A549 (cell line): ENCODE data around the gene ACYP2. TPM values are rescaled to one million over a fixed set of nuclear protein-coding genes. Genes with fewer than 3 reads are reported as not detected.
A peak's percentile ranks its signal among the peaks of the same experiment; 100 is the strongest.

Source experiments
- ATAC-seq, 2 experiments: fragments of 200-7000 bp in 1 of 2; fragments of >200 bp in 1 of 2; cut with Nextera tagmentation in 1 of 2; cut with Tn5 transposase in 1 of 2; 3 replicates each; pipeline versions ENCODE4 v1.8.0 to v1.9.1; 2018 to 2020; ENCODE audit warnings: mild to moderate bottlenecking in 1 of 2, moderate library complexity in 1 of 2
- CTCF ChIA-PET: fragments of 300-600 bp; sonication (Branson Sonifier 250); formaldehyde crosslinking; extraction: SDS; loops from one replicate; lab custom pipeline; 2021; ENCODE audit warnings: antibody characterized with exemption, inconsistent platforms; lab: Yijun Ruan, JAX
- POLR2A ChIA-PET: fragments of 350-600 bp; formaldehyde crosslinking; extraction: SDS; loops from one replicate; lab custom pipeline; 2021; ENCODE audit warnings: antibody characterized with exemption, inconsistent platforms; lab: Yijun Ruan, JAX
- DNase-seq, 2 experiments: peaks; one replicate each; pipeline versions ENCODE4 v3.0.0 to v3.0.0-alpha.2; 2011 to 2016; ENCODE audit warnings: low read depth in 1 of 2, low spot score in 1 of 2
- FAIRE-seq: peaks from 2 replicates; lab custom pipeline; 2011; peaks lifted over from hg19 to GRCh38; lab: Jason Lieb, UNC
- H3K27ac ChIP-seq, 2 experiments: fragments of >200 bp; sonication (Bioruptor Twin); formaldehyde crosslinking; 3 replicates each; pipeline ENCODE4 v1.5.1; 2016 to 2017
- H3K4me1 ChIP-seq: fragments of >200 bp; sonication (Bioruptor Twin); formaldehyde crosslinking; 3 replicates; pipeline ENCODE4 v1.6.1; 2016
- H3K4me2 ChIP-seq: fragments of >200 bp; sonication (Bioruptor Twin); formaldehyde crosslinking; 3 replicates; pipeline ENCODE4 v1.6.1; 2016
- H3K4me3 ChIP-seq: fragments of >200 bp; sonication (Bioruptor Twin); formaldehyde crosslinking; 3 replicates; pipeline ENCODE4 v1.5.1; 2016
- H3K9me3 ChIP-seq: fragments of >200 bp; sonication (Bioruptor Twin); formaldehyde crosslinking; 3 replicates; pipeline ENCODE4 v1.6.1; 2016
- BHLHE40 ChIP-seq: IDR thresholded peaks from 2 replicates; pipeline ENCODE4 v1.6.1; 2012; ENCODE audit warnings: low read depth, low read length, inconsistent platforms
- CBX8 ChIP-seq: fragments of 200-600 bp; sonication (generic); IDR thresholded peaks from 2 replicates; pipeline ENCODE4 v1.6.1; 2016
- CHD2 ChIP-seq: fragments of 150-350 bp; IDR thresholded peaks from 2 replicates; pipeline ENCODE4 v1.6.1; 2014; ENCODE audit warnings: low read length; ENCODE audit not compliant: partially characterized antibody
- CHD4 ChIP-seq: fragments of 200-600 bp; sonication (generic); IDR thresholded peaks from 2 replicates; pipeline ENCODE4 v1.6.1; 2016; ENCODE audit warnings: antibody characterized with exemption, mild to moderate bottlenecking, borderline replicate concordance
- EHF ChIP-seq: fragments of 250-450 bp; sonication (Bioruptor Pico); IDR thresholded peaks from 2 replicates; pipeline ENCODE4 v1.5.0; 2020; ENCODE audit warnings: mild to moderate bottlenecking
- EP300 ChIP-seq, 2 experiments: fragments of >200 bp; sonication (Bioruptor Twin); formaldehyde crosslinking; IDR thresholded peaks; 2 replicates in 1 of 2; 3 replicates in 1 of 2; pipeline ENCODE4 v1.6.1; 2016 to 2017
- GATA3 ChIP-seq: IDR thresholded peaks from 2 replicates; pipeline ENCODE4 v1.6.1; 2012; ENCODE audit warnings: borderline replicate concordance
- HEYL ChIP-seq: fragments of 250-450 bp; sonication (Bioruptor Pico); IDR thresholded peaks from 2 replicates; pipeline ENCODE4 v1.8.0; 2021; ENCODE audit warnings: mild to moderate bottlenecking, moderate library complexity
- HOXA7 ChIP-seq: fragments of 250-450 bp; sonication (Bioruptor Pico); IDR thresholded peaks from 2 replicates; pipeline ENCODE4 v1.5.0; 2020; ENCODE audit warnings: mild to moderate bottlenecking, moderate library complexity
- KDM5A ChIP-seq: fragments of 200-600 bp; sonication (generic); IDR thresholded peaks from 2 replicates; pipeline ENCODE4 v1.6.1; 2016; ENCODE audit warnings: antibody characterized with exemption, mild to moderate bottlenecking
- MAFK ChIP-seq: fragments of 450-650 bp; IDR thresholded peaks from 2 replicates; pipeline ENCODE4 v1.6.1; 2014; ENCODE audit not compliant: partially characterized antibody
- MYC ChIP-seq: IDR thresholded peaks from 2 replicates; pipeline ENCODE4 v1.6.1; 2012; ENCODE audit warnings: mild to moderate bottlenecking, inconsistent platforms, low read length, improper control_type of control experiment, borderline replicate concordance
- PHF8 ChIP-seq: fragments of 200-600 bp; sonication (generic); IDR thresholded peaks from 2 replicates; pipeline ENCODE4 v1.6.1; 2016; ENCODE audit warnings: low read depth, mild to moderate bottlenecking, antibody characterized with exemption, moderate library complexity, borderline replicate concordance
- RAD21 ChIP-seq, 2 experiments: fragments of >200 bp in 1 of 2; sonication (Bioruptor Twin) in 1 of 2; formaldehyde crosslinking in 1 of 2; IDR thresholded peaks in 1 of 2; conservative IDR thresholded peaks in 1 of 2; 2 replicates in 1 of 2; 3 replicates in 1 of 2; pipeline ENCODE4 v1.6.1; 2012 to 2018; ENCODE audit warnings: inconsistent platforms in 1 of 2
- RNF2 ChIP-seq: fragments of 200-600 bp; sonication (generic); IDR thresholded peaks from 2 replicates; pipeline ENCODE4 v1.6.1; 2016; ENCODE audit warnings: low read depth, mild to moderate bottlenecking, antibody characterized with exemption, moderate library complexity, borderline replicate concordance
- SMC3 ChIP-seq: fragments of >200 bp; sonication (Bioruptor Twin); formaldehyde crosslinking; IDR thresholded peaks from 3 replicates; pipeline ENCODE4 v1.6.1; 2018; ENCODE audit warnings: inconsistent platforms
- TP53 ChIP-seq: fragments of 250-450 bp; sonication (Bioruptor Pico); IDR thresholded peaks from 2 replicates; pipeline ENCODE4 v1.5.0; 2021; ENCODE audit warnings: mild to moderate bottlenecking, moderate library complexity
- ZFP36 ChIP-seq: fragments of 450-650 bp; IDR thresholded peaks from 2 replicates; pipeline ENCODE4 v1.6.1; 2014; ENCODE audit warnings: borderline replicate concordance; ENCODE audit not compliant: partially characterized antibody
- ZNF302 ChIP-seq: fragments of 250-450 bp; sonication (Bioruptor Pico); IDR thresholded peaks from 2 replicates; pipeline ENCODE4 v1.9.0; 2021; ENCODE audit warnings: inconsistent platforms, mild to moderate bottlenecking, moderate library complexity
- WGBS: methylation state at CpG from one replicate; pipeline ENCODE4 v1.1.6; 2017; ENCODE audit errors: missing lambda C conversion rate; 5-methylcytosine and 5-hydroxymethylcytosine counted together
- polyA plus RNA-seq, 4 experiments: library from polyadenylated mRNA; depleted of rRNA in 3 of 4; stranded (reverse); fragments of >200 nt; fragmentation: RNase III in 1 of 4; extraction: RNeasy Plus Mini Kit Qiagen cat#74134 plus additional on column Dnase treatment in 1 of 4; gene quantifications; 2 replicates in 3 of 4; 3 replicates in 1 of 4; pipeline ENCODE4 v1.2.3, GENCODE V29; 2011 to 2017
- TF ChIP-seq, protein P1 (sequence below): IDR thresholded peaks from 2 replicates; pipeline ENCODE4 v1.6.1; 2012
- TF ChIP-seq, protein P2 (sequence below): fragments of 200-600 bp; sonication (generic); IDR thresholded peaks from 2 replicates; pipeline ENCODE4 v1.6.1; 2016; ENCODE audit warnings: antibody characterized with exemption, mild to moderate bottlenecking, moderate library complexity
- TF ChIP-seq, protein P3 (sequence below): fragments of 450-650 bp; IDR thresholded peaks from 2 replicates; pipeline ENCODE4 v1.6.1; 2014; ENCODE audit warnings: antibody characterized with exemption
- TF ChIP-seq, protein P4 (sequence below): IDR thresholded peaks from 2 replicates; pipeline ENCODE4 v1.6.1; 2012

ACYP2 gene
- polyA plus RNA-seq, 2 of the 4 experiments (the other 2 are of a cell fraction): 10.0 to 11.4 TPM

DNA sequence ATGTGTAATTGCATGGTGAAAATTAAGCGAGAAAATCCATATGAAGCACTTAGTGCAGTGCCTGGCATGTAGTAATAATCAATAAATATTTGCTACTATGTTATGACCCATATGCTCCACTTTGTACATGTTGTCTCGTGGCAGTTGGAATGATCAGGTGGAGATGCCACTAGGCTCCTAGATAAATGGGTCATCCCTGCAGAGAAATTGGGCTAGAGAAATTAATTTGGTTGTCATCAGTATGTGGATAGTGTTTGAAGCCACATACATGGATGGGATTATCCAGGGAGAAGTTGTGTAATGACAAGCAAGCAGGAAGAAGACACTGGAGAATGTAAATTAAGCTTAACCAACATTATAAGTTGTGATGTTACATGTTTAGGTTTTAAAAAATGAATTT is 33.0 kb downstream of the ACYP2 start (continued):
- no peak for TF ChIP-seq TP53
- TF ChIP-seq, protein P1, sequence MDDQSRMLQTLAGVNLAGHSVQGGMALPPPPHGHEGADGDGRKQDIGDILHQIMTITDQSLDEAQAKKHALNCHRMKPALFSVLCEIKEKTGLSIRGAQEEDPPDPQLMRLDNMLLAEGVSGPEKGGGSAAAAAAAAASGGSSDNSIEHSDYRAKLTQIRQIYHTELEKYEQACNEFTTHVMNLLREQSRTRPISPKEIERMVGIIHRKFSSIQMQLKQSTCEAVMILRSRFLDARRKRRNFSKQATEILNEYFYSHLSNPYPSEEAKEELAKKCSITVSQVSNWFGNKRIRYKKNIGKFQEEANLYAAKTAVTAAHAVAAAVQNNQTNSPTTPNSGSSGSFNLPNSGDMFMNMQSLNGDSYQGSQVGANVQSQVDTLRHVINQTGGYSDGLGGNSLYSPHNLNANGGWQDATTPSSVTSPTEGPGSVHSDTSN: no peak
- TF ChIP-seq CBX8: no peak
- TF ChIP-seq PHF8: no peak

DNA sequence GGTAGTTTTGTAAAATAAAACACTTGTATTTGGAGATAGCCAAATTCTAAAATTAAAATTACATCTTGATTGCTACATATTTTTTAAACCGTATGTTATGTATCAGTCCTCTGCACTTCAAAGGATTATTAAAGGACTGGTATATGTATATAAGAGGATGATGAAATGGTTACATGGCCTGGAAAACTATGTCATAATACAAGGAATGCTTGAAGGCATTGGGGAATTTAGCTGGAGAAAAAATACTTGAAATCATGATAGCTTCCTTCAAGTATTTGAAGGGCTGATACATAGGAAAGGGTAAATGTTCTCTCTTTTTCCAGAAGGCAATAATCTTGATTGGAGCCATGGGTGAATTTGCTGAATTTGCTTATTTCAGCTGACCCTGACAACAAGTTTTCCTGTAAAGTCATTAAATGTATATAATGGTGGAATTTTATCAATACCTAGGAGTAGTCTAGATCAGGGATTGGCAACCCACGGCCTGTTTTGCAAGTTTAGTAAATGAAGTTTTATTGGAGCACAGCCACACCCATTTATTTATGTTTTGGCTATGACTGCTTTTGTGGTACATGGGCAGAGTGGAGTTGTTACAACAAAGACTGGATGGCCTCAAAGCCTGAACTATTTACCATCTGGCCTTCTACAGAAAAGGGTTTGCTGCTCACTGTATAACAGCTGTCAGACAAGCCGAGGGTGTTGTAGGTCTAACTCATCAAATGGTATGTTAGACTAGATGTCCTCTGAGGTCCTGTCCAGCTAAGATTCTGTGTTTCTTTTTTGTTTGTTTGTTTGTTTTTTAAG is 34.4 kb downstream of the ACYP2 start:
- no peaks in the 10 kb centered on the region for H3K4me1 ChIP-seq
- DNase-seq (no peak), ATAC-seq (no peak), FAIRE-seq (no peak)
- POLR2A ChIA-PET: no interaction called here
- 72% methylated on average over 3 of the region's 3 CpGs for WGBS
- no peak overlapping the region for H3K4me2 ChIP-seq
- H3K9me3 ChIP-seq: peaks cover 6% of the 10 kb centered on the region; the same call in 2 of the 3 replicates
- H3K4me3 ChIP-seq: no peak overlapping the region
- no peak for TF ChIP-seq EHF (CRISPR knock-in tag)
- peak; percentile 89 for TF ChIP-seq MAFK
- no peak for TF ChIP-seq CHD2
- TF ChIP-seq, protein P2, sequence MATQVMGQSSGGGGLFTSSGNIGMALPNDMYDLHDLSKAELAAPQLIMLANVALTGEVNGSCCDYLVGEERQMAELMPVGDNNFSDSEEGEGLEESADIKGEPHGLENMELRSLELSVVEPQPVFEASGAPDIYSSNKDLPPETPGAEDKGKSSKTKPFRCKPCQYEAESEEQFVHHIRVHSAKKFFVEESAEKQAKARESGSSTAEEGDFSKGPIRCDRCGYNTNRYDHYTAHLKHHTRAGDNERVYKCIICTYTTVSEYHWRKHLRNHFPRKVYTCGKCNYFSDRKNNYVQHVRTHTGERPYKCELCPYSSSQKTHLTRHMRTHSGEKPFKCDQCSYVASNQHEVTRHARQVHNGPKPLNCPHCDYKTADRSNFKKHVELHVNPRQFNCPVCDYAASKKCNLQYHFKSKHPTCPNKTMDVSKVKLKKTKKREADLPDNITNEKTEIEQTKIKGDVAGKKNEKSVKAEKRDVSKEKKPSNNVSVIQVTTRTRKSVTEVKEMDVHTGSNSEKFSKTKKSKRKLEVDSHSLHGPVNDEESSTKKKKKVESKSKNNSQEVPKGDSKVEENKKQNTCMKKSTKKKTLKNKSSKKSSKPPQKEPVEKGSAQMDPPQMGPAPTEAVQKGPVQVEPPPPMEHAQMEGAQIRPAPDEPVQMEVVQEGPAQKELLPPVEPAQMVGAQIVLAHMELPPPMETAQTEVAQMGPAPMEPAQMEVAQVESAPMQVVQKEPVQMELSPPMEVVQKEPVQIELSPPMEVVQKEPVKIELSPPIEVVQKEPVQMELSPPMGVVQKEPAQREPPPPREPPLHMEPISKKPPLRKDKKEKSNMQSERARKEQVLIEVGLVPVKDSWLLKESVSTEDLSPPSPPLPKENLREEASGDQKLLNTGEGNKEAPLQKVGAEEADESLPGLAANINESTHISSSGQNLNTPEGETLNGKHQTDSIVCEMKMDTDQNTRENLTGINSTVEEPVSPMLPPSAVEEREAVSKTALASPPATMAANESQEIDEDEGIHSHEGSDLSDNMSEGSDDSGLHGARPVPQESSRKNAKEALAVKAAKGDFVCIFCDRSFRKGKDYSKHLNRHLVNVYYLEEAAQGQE: no peak
- TF ChIP-seq, all 56 proteins: peak for 1
- no peak overlapping the region for H3K27ac ChIP-seq
- CTCF ChIA-PET: interaction anchor here (0.6 to 1.1 kb wide), 2 partner anchors 12 to 760 kb away, joined by 3 to 4 read pairs; no protein-coding TSS in a partner anchor

DNA sequence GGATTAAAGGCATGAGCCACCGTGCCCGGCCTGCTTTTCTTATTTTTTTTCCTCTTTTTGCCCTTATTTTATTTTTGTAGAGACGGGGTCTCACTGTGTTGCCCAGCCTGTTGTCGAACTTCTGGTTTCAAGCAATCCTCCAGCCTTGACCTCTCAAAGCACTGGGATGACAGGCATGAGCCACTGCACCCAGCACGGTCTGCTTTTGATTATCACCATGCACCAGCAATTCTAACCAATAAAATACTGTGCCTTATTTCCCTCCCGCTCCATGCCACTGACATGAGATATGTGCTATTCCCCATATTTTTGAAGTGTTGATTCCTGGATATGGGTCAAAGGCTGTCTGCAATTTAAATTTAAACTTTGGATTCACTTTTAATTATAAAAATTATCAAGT is 42.9 kb downstream of the ACYP2 start:
- TF ChIP-seq ZFP36 (no peak), MYC (no peak), KDM5A (no peak), ZNF302 (CRISPR knock-in tag) (no peak), HEYL (CRISPR knock-in tag) (no peak), BHLHE40 (no peak), CBX8 (no peak), HOXA7 (CRISPR knock-in tag) (no peak), CHD4 (no peak), TP53 (no peak), SMC3 (no peak), GATA3 (no peak), EP300 (IDR thresholded peaks at IDR 0.05) (no peak), RAD21 (conservative IDR thresholded peaks at IDR 0.05 in 1 of 2, IDR thresholded peaks at IDR 0.05 in 1 of 2) (no peak), RNF2 (no peak)
- TF ChIP-seq, protein P3, sequence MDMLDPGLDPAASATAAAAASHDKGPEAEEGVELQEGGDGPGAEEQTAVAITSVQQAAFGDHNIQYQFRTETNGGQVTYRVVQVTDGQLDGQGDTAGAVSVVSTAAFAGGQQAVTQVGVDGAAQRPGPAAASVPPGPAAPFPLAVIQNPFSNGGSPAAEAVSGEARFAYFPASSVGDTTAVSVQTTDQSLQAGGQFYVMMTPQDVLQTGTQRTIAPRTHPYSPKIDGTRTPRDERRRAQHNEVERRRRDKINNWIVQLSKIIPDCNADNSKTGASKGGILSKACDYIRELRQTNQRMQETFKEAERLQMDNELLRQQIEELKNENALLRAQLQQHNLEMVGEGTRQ: no peak
- TF ChIP-seq, protein P2: no peak
- TF ChIP-seq, protein P4, sequence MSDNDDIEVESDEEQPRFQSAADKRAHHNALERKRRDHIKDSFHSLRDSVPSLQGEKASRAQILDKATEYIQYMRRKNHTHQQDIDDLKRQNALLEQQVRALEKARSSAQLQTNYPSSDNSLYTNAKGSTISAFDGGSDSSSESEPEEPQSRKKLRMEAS: no peak
- WGBS: 73% methylated on average over 6 of the region's 6 CpGs
- H3K4me2 ChIP-seq: no peak overlapping the region
- ATAC-seq (no peak), DNase-seq (no peak), FAIRE-seq (no peak)
- H3K9me3 ChIP-seq: no peaks in the 10 kb centered on the region
- CTCF ChIA-PET: no interaction called here
- no peak overlapping the region for H3K4me3 ChIP-seq
- POLR2A ChIA-PET: no interaction called here
- H3K27ac ChIP-seq: no peak overlapping the region
- H3K4me1 ChIP-seq: no peaks in the 10 kb centered on the region
